ENCODE data around the gene FNIP1.

FNIP1 gene

GRCh38 chr5:131758520-131758900 lies 38.3 kb downstream of the FNIP1 start:
- TF ChIP-seq CTCF (conservative IDR thresholded peaks at IDR 0.05; ENCODE audit: low read depth): no peak
- no peak for DNase-seq (ENCODE audit: low spot score)
- CTCF ChIA-PET: no interaction called here
- POLR2A ChIA-PET (ENCODE audit: low non-redundant PET): no interaction called here
- no peak overlapping the region for H3K27ac ChIP-seq

- CTCF ChIA-PET: no interaction called here
- DNase-seq (ENCODE audit: low spot score): no peak
- H3K27ac ChIP-seq: no peak overlapping the region
- POLR2A ChIA-PET (ENCODE audit: low non-redundant PET): no interaction called here
- TF ChIP-seq CTCF (conservative IDR thresholded peaks at IDR 0.05; ENCODE audit: low read depth): no peak
Observed at GRCh38 chr5:131757830-131758519, 38.8 kb downstream of the FNIP1 start.

GRCh38 chr5:131756942-131757341 lies 39.9 kb downstream of the FNIP1 start:
- DNase-seq (ENCODE audit: low spot score): no peak
- ChIA-PET POLR2A (ENCODE audit: low non-redundant PET) (no interaction called here), CTCF (interaction anchor here (0.5 kb wide), 1 partner anchor 11 kb away, joined by 4 read pairs; no protein-coding TSS in a partner anchor)
- H3K27ac ChIP-seq: no peak overlapping the region
- TF ChIP-seq CTCF (conservative IDR thresholded peaks at IDR 0.05; ENCODE audit: low read depth): no peak

- no peak for DNase-seq (ENCODE audit: low spot score)
- no peak overlapping the region for H3K27ac ChIP-seq
- CTCF ChIA-PET: no interaction called here
- no peak for TF ChIP-seq CTCF (conservative IDR thresholded peaks at IDR 0.05; ENCODE audit: low read depth)
- POLR2A ChIA-PET (ENCODE audit: low non-redundant PET): no interaction called here
Observed at GRCh38 chr5:131754363-131754762, 42.5 kb downstream of the FNIP1 start.

GRCh38 chr5:131751506-131751905 lies 45.3 kb downstream of the FNIP1 start:
- DNase-seq (ENCODE audit: low spot score): no peak
- CTCF ChIA-PET: interaction anchor here (0.5 to 0.7 kb wide), 3 partner anchors 171 to 1317 kb away, joined by 3 to 4 read pairs (median 3); no protein-coding TSS in a partner anchor
- TF ChIP-seq CTCF (conservative IDR thresholded peaks at IDR 0.05; ENCODE audit: low read depth): no peak
- H3K27ac ChIP-seq: no peak overlapping the region
- POLR2A ChIA-PET (ENCODE audit: low non-redundant PET): no interaction called here

GRCh38 chr5:131749723-131750470 lies 46.9 kb downstream of the FNIP1 start:
- CTCF ChIA-PET: no interaction called here
- POLR2A ChIA-PET (ENCODE audit: low non-redundant PET): no interaction called here

More at GRCh38 chr5:131749723-131750470, 46.9 kb downstream of the FNIP1 start:
- no peak for DNase-seq (ENCODE audit: low spot score)
- no peak overlapping the region for H3K27ac ChIP-seq
- TF ChIP-seq CTCF (conservative IDR thresholded peaks at IDR 0.05; ENCODE audit: low read depth): no peak
